ENCODE measurements around the gene ASIP. TPM values are rescaled to one million over a fixed set of nuclear protein-coding genes. Genes with fewer than 3 reads are reported as not detected.

ASIP gene
- total and polyA plus RNA-seq, 2 of the 13 experiments (the other 11 are each of a cell fraction or from before 2014, with no cell fraction given), result not detected

DNA sequence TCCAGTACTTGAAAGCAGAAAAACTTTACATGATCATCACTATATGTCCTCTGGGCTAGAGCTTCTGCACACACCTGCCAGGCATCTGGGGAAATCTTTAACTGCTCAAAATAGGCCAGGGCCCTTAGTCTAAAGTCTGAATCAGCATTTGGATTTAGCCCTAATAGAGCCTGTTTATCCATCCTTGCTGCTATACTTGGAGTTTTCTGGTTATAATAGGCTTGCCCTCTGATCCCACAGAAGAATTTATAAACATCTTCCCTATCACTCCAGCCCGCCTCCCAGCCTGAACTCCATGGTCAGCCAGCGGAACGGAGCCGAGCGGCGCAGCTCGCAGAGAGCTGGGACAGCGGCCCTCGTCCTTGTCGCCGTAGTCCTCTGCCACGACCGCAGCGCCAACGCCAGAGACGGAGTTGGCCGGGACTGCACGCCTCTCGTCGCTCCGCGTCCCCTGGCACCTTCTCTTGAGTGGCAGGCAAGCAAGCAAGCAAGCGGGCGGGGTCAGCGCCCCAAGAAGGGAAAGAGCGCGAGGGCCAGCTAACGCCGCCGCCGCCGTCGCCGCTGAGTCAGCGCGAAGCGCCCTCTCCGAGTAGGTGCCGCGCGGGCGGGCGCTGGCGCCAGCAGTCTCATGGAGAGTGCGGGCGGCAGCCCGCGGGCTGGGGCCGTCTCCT lies 25.4 kb upstream of the ASIP start (continued):
- TF ChIP-seq, protein P1, sequence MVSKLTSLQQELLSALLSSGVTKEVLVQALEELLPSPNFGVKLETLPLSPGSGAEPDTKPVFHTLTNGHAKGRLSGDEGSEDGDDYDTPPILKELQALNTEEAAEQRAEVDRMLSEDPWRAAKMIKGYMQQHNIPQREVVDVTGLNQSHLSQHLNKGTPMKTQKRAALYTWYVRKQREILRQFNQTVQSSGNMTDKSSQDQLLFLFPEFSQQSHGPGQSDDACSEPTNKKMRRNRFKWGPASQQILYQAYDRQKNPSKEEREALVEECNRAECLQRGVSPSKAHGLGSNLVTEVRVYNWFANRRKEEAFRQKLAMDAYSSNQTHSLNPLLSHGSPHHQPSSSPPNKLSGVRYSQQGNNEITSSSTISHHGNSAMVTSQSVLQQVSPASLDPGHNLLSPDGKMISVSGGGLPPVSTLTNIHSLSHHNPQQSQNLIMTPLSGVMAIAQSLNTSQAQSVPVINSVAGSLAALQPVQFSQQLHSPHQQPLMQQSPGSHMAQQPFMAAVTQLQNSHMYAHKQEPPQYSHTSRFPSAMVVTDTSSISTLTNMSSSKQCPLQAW (CRISPR knock-in tag; IDR thresholded peaks at IDR 0.05), result no peak; the same call in 1 of the 2 replicates
- TF ChIP-seq ZMYM3 (CRISPR knock-in tag; IDR thresholded peaks at IDR 0.05) (peak; percentile 91), MEIS1 (CRISPR knock-in tag; IDR thresholded peaks at IDR 0.05; ENCODE audit: borderline replicate concordance) (peak; percentile 47; the same call in 1 of the 2 replicates), RFXAP (CRISPR knock-in tag; IDR thresholded peaks at IDR 0.05; ENCODE audit: borderline replicate concordance) (no peak; the same call in 1 of the 2 replicates), CHD4 (IDR thresholded peaks at IDR 0.05; ENCODE audit: borderline replicate concordance, low read length) (no peak), DPF2 (CRISPR knock-in tag; IDR thresholded peaks at IDR 0.05; ENCODE audit: borderline replicate concordance, low read depth) (no peak), U2AF1 (optimal IDR thresholded peaks at IDR 0.05; ENCODE audit: low read depth, low read length) (peak; percentile 20), NCOA2 (CRISPR knock-in tag; IDR thresholded peaks at IDR 0.05) (0 out of 2 replicates have a peak, but pooled peaks have one; percentile 15), PRPF4 (IDR thresholded peaks at IDR 0.05; ENCODE audit: low read depth, low read length, poor library complexity, severe bottlenecking) (no peak), SUZ12 (IDR thresholded peaks at IDR 0.05; ENCODE audit: low read depth, low read length) (no peak), JUND (CRISPR knock-in tag; IDR thresholded peaks at IDR 0.05) (no peak), NFKBIZ (CRISPR knock-in tag; IDR thresholded peaks at IDR 0.05) (peak; percentile 41; the same call in 1 of the 2 replicates), ZNF672 (CRISPR knock-in tag; IDR thresholded peaks at IDR 0.05) (no peak), CENPX (CRISPR knock-in tag; IDR thresholded peaks at IDR 0.05) (no peak), SMC3 (IDR thresholded peaks at IDR 0.05; ENCODE audit: low read length) (no peak), RAD21 (CRISPR knock-in tag; IDR thresholded peaks at IDR 0.05) (peak; percentile 61), SOX6 (IDR thresholded peaks at IDR 0.05) (no peak), SOX6 (CRISPR knock-in tag; IDR thresholded peaks at IDR 0.05) (peak; percentile 67; the same call in 1 of the 2 replicates)
- TF ChIP-seq, protein P2, sequence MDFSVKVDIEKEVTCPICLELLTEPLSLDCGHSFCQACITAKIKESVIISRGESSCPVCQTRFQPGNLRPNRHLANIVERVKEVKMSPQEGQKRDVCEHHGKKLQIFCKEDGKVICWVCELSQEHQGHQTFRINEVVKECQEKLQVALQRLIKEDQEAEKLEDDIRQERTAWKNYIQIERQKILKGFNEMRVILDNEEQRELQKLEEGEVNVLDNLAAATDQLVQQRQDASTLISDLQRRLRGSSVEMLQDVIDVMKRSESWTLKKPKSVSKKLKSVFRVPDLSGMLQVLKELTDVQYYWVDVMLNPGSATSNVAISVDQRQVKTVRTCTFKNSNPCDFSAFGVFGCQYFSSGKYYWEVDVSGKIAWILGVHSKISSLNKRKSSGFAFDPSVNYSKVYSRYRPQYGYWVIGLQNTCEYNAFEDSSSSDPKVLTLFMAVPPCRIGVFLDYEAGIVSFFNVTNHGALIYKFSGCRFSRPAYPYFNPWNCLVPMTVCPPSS (IDR thresholded peaks at IDR 0.05), result no peak
- TF ChIP-seq, protein P3, sequence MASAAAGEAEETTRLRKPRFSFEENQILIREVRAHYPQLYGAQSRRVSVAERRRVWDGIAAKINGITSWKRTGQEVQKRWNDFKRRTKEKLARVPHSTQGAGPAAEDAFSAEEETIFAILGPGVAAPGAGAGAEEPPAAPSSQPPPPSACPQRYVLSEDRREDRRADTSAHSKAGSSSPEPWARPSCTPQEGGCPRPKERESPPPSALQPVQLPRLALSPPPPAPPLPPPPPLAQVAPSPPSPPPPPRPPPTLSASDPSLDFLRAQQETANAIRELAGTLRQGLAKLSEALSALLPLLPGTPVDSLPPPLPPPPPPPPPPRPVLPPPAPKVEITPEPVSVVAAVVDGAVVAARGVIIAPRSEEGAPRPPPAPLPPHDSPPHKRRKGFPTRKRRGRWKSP (CRISPR knock-in tag; IDR thresholded peaks at IDR 0.05), result peak; percentile 100
- TF ChIP-seq, protein P4, sequence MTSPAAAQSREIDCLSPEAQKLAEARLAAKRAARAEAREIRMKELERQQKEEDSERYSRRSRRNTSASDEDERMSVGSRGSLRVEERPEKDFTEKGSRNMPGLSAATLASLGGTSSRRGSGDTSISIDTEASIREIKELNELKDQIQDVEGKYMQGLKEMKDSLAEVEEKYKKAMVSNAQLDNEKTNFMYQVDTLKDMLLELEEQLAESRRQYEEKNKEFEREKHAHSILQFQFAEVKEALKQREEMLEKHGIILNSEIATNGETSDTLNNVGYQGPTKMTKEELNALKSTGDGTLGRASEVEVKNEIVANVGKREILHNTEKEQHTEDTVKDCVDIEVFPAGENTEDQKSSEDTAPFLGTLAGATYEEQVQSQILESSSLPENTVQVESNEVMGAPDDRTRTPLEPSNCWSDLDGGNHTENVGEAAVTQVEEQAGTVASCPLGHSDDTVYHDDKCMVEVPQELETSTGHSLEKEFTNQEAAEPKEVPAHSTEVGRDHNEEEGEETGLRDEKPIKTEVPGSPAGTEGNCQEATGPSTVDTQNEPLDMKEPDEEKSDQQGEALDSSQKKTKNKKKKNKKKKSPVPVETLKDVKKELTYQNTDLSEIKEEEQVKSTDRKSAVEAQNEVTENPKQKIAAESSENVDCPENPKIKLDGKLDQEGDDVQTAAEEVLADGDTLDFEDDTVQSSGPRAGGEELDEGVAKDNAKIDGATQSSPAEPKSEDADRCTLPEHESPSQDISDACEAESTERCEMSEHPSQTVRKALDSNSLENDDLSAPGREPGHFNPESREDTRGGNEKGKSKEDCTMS (CRISPR knock-in tag; conservative IDR thresholded peaks at IDR 0.05), result no peak; the same call in 1 of the 2 replicates
- TF ChIP-seq, protein P5, sequence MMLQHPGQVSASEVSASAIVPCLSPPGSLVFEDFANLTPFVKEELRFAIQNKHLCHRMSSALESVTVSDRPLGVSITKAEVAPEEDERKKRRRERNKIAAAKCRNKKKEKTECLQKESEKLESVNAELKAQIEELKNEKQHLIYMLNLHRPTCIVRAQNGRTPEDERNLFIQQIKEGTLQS (CRISPR knock-in tag; IDR thresholded peaks at IDR 0.05), result no peak; the same call in none of the 2 replicates
- TF ChIP-seq, protein P6, sequence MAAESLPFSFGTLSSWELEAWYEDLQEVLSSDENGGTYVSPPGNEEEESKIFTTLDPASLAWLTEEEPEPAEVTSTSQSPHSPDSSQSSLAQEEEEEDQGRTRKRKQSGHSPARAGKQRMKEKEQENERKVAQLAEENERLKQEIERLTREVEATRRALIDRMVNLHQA (CRISPR knock-in tag; IDR thresholded peaks at IDR 0.05), result 0 out of 2 replicates have a peak, but pooled peaks have one; percentile 59

All from HepG2 (cell line).